Measurements from ENCODE around the gene ARID5A.

DNA sequence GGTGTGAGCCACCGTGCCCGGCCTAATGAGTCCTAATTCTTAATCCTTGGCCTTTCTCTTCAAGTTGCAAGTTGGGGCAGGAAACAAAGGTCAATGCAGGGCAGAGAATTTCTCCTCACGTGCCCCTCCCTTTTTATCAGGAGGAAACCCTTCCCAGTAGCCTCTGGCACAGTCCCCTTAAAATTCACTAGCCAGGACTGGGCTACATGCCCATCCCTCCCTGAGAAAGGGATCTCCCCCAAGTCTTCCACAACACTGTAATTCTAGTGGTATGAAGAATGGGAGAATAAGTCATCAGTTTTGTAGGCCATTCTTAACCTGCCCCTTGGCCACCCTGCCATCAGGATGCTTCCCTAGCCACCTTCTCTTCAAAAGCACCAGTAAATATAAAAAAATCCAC is 42.2 kb downstream of the ARID5A start:
- TF ChIP-seq, protein P1, sequence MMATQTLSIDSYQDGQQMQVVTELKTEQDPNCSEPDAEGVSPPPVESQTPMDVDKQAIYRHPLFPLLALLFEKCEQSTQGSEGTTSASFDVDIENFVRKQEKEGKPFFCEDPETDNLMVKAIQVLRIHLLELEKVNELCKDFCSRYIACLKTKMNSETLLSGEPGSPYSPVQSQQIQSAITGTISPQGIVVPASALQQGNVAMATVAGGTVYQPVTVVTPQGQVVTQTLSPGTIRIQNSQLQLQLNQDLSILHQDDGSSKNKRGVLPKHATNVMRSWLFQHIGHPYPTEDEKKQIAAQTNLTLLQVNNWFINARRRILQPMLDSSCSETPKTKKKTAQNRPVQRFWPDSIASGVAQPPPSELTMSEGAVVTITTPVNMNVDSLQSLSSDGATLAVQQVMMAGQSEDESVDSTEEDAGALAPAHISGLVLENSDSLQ (IDR thresholded peaks at IDR 0.05), result no peak
- TF ChIP-seq SUZ12 (IDR thresholded peaks at IDR 0.05) (no peak), NFRKB (IDR thresholded peaks at IDR 0.05) (no peak), FOXM1 (IDR thresholded peaks at IDR 0.05; ENCODE audit: borderline replicate concordance) (no peak), CTBP1 (IDR thresholded peaks at IDR 0.05; ENCODE audit: borderline replicate concordance) (no peak)

Data from HEK293T (cell line).